HepG2 (cell line): ENCODE results near the gene XPO1. TPM values are rescaled to one million over a fixed set of nuclear protein-coding genes. Genes with fewer than 3 reads are reported as not detected.

Experiments used
- AGO2 ChIP-seq: fragments of 200-400 bp; formaldehyde crosslinking; optimal IDR thresholded peaks from 2 replicates; pipeline ENCODE3; 2017; ENCODE audit warnings: mild to moderate bottlenecking, low read depth, low read length, moderate library complexity
- DR1 ChIP-seq: sonication (generic); formaldehyde crosslinking; IDR thresholded peaks from 2 replicates; pipeline ENCODE4 v1.8.0; 2021; ENCODE audit warnings: mild to moderate bottlenecking, missing genetic modification reagents, inconsistent platforms
- MYNN ChIP-seq: sonication (generic); formaldehyde crosslinking; IDR thresholded peaks from 2 replicates; pipeline ENCODE4 v1.4.0; 2020; ENCODE audit warnings: mild to moderate bottlenecking, low read depth, missing genetic modification reagents
- NBN ChIP-seq: fragments of 450-650 bp; conservative IDR thresholded peaks from 2 replicates; pipeline ENCODE4 v1.6.1; 2017
- RARA ChIP-seq: IDR thresholded peaks from 2 replicates; pipeline ENCODE4 v1.6.1; 2016; ENCODE audit warnings: missing genetic modification reagents, missing compliant biosample characterization
- RFXAP ChIP-seq: sonication (generic); formaldehyde crosslinking; IDR thresholded peaks from 2 replicates; pipeline ENCODE4 v1.4.0; 2020; ENCODE audit warnings: missing genetic modification reagents, borderline replicate concordance
- SAP130 ChIP-seq: IDR thresholded peaks from 2 replicates; pipeline ENCODE4 v1.6.1; 2016; ENCODE audit warnings: low read depth
- ZNF569 ChIP-seq: sonication (generic); formaldehyde crosslinking; IDR thresholded peaks from 2 replicates; pipeline ENCODE4 v1.5.0; 2020; ENCODE audit warnings: mild to moderate bottlenecking, missing genetic modification reagents, moderate library complexity, borderline replicate concordance
- polyA plus RNA-seq, 8 experiments: library from polyadenylated mRNA; depleted of rRNA in 3 of 8; stranded (reverse) in 7 of 8; unstranded in 1 of 8; fragments of >200 nt; fragmentation: Illumina TruSeq in 4 of 8; extraction: Trizol in 4 of 8; gene quantifications; 2 replicates each; pipeline versions ENCODE4 v1.2.1 to v1.2.3, GENCODE V29; 2011 to 2016; ENCODE audit warnings: low read depth in 4 of 8, missing spikeins in 1 of 8, mixed read lengths in 1 of 8; ENCODE audit not compliant: insufficient read depth in 1 of 8
- total RNA-seq, 5 experiments: library from RNA; depleted of rRNA; stranded (reverse); fragments of >200 nt; fragmentation: Illumina TruSeq; extraction: Trizol; gene quantifications; 2 replicates each; pipeline ENCODE4 v1.2.3, GENCODE V29; 2016; ENCODE audit warnings: low read depth in 1 of 5
- TF ChIP-seq, protein P1 (sequence below): sonication (generic); formaldehyde crosslinking; IDR thresholded peaks from 2 replicates; pipeline ENCODE4 v1.4.0; 2020; ENCODE audit warnings: missing genetic modification reagents, borderline replicate concordance
- TF ChIP-seq, protein P2 (sequence below): fragments of 450-650 bp; IDR thresholded peaks from 2 replicates; pipeline ENCODE4 v1.6.1; 2016
- TF ChIP-seq, protein P3 (sequence below): sonication (generic); formaldehyde crosslinking; IDR thresholded peaks from 2 replicates; pipeline ENCODE4 v1.8.0; 2022; ENCODE audit warnings: mild to moderate bottlenecking, missing genetic modification reagents, moderate library complexity
- TF ChIP-seq, protein P4 (sequence below): sonication (generic); formaldehyde crosslinking; conservative IDR thresholded peaks from 2 replicates; pipeline ENCODE4 v1.8.0; 2022; ENCODE audit warnings: low read depth, missing genetic modification reagents
- TF ChIP-seq, protein P5 (sequence below): sonication (generic); formaldehyde crosslinking; IDR thresholded peaks from 2 replicates; pipeline ENCODE4 v1.8.0; 2022; ENCODE audit warnings: missing genetic modification reagents, mild to moderate bottlenecking, moderate library complexity, borderline replicate concordance
- TF ChIP-seq, protein P6 (sequence below): sonication (generic); formaldehyde crosslinking; IDR thresholded peaks from 2 replicates; pipeline ENCODE4 v1.4.0; 2020; ENCODE audit warnings: mild to moderate bottlenecking, missing genetic modification reagents

The XPO1 gene
- total and polyA plus RNA-seq, 2 of the 13 experiments (the other 11 are each of a cell fraction or from before 2014, with no cell fraction given): 67.4 to 212 TPM

DNA sequence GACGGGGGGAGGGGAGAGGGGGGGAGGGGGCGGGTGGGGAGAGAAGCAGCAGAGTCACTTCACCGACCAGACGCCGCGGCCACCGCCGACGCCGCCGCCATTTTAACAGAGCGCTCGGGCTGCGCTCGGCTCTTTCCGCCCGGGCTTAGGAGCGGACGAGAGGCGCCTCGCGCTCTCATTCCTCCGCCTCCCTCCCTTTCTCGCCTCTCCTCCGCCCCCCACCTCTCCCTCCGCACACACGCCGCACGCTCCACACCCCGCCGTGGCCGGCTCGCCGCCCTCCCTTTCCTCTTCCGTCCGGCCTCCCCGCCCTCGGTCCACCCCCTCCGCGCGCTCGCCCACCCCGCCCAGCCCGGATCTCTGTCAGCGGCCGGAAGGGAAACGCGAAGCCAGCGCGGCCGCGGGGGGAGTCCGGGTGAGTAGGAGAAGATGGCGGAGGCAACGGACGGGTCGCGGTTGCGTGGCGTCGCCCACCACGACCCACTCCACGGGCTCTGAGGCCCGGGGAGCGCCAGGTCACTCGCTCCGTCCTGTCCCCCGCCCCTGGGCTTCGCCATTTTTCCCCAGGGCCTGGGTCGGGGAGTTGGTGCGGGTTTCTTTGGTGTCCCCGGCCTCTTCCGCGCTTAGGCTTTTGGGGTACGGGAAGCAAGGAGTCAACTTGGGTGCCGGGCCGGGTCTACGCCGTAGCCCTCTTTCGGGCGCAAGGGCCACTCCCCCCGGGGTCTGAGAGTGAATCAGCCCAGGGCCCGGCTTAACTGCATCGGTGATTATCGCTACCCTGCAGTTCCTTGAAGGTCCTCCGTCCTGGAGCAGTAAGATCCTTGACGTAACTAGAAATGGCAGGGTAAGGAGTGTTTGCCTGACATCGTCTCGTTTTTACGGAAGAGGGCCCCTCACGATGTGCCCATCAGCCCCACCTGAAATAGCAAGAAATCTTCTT is 66.9 kb downstream of the XPO1 start, which contains the start of gene USP34 (continued):
- TF ChIP-seq, protein P1, sequence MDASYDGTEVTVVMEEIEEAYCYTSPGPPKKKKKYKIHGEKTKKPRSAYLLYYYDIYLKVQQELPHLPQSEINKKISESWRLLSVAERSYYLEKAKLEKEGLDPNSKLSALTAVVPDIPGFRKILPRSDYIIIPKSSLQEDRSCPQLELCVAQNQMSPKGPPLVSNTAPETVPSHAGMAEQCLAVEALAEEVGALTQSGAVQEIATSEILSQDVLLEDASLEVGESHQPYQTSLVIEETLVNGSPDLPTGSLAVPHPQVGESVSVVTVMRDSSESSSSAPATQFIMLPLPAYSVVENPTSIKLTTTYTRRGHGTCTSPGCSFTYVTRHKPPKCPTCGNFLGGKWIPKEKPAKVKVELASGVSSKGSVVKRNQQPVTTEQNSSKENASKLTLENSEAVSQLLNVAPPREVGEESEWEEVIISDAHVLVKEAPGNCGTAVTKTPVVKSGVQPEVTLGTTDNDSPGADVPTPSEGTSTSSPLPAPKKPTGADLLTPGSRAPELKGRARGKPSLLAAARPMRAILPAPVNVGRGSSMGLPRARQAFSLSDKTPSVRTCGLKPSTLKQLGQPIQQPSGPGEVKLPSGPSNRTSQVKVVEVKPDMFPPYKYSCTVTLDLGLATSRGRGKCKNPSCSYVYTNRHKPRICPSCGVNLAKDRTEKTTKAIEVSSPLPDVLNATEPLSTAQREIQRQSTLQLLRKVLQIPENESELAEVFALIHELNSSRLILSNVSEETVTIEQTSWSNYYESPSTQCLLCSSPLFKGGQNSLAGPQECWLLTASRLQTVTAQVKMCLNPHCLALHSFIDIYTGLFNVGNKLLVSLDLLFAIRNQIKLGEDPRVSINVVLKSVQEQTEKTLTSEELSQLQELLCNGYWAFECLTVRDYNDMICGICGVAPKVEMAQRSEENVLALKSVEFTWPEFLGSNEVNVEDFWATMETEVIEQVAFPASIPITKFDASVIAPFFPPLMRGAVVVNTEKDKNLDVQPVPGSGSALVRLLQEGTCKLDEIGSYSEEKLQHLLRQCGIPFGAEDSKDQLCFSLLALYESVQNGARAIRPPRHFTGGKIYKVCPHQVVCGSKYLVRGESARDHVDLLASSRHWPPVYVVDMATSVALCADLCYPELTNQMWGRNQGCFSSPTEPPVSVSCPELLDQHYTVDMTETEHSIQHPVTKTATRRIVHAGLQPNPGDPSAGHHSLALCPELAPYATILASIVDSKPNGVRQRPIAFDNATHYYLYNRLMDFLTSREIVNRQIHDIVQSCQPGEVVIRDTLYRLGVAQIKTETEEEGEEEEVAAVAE (CRISPR knock-in tag): peak; percentile 45; the same call in 1 of the 2 replicates
- TF ChIP-seq SAP130 (peak; percentile 90), ZNF569 (CRISPR knock-in tag) (peak; percentile 52; the same call in 1 of the 2 replicates), RFXAP (CRISPR knock-in tag) (peak; percentile 52; the same call in 1 of the 2 replicates), NBN (no peak), DR1 (no peak; the same call in 1 of the 2 replicates), MYNN (0 out of 2 replicates have a peak, but pooled peaks have one; percentile 58), RARA (0 out of 2 replicates have a peak, but pooled peaks have one; percentile 20), AGO2 (peak; percentile 96)
- TF ChIP-seq, protein P2, sequence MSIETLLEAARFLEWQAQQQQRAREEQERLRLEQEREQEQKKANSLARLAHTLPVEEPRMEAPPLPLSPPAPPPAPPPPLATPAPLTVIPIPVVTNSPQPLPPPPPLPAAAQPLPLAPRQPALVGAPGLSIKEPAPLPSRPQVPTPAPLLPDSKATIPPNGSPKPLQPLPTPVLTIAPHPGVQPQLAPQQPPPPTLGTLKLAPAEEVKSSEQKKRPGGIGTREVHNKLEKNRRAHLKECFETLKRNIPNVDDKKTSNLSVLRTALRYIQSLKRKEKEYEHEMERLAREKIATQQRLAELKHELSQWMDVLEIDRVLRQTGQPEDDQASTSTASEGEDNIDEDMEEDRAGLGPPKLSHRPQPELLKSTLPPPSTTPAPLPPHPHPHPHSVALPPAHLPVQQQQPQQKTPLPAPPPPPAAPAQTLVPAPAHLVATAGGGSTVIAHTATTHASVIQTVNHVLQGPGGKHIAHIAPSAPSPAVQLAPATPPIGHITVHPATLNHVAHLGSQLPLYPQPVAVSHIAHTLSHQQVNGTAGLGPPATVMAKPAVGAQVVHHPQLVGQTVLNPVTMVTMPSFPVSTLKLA: peak; percentile 54
- TF ChIP-seq, protein P3, sequence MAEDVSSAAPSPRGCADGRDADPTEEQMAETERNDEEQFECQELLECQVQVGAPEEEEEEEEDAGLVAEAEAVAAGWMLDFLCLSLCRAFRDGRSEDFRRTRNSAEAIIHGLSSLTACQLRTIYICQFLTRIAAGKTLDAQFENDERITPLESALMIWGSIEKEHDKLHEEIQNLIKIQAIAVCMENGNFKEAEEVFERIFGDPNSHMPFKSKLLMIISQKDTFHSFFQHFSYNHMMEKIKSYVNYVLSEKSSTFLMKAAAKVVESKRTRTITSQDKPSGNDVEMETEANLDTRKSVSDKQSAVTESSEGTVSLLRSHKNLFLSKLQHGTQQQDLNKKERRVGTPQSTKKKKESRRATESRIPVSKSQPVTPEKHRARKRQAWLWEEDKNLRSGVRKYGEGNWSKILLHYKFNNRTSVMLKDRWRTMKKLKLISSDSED (CRISPR knock-in tag): no peak
- TF ChIP-seq, protein P4, sequence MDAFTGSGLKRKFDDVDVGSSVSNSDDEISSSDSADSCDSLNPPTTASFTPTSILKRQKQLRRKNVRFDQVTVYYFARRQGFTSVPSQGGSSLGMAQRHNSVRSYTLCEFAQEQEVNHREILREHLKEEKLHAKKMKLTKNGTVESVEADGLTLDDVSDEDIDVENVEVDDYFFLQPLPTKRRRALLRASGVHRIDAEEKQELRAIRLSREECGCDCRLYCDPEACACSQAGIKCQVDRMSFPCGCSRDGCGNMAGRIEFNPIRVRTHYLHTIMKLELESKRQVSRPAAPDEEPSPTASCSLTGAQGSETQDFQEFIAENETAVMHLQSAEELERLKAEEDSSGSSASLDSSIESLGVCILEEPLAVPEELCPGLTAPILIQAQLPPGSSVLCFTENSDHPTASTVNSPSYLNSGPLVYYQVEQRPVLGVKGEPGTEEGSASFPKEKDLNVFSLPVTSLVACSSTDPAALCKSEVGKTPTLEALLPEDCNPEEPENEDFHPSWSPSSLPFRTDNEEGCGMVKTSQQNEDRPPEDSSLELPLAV (CRISPR knock-in tag): no peak
- TF ChIP-seq, protein P5, sequence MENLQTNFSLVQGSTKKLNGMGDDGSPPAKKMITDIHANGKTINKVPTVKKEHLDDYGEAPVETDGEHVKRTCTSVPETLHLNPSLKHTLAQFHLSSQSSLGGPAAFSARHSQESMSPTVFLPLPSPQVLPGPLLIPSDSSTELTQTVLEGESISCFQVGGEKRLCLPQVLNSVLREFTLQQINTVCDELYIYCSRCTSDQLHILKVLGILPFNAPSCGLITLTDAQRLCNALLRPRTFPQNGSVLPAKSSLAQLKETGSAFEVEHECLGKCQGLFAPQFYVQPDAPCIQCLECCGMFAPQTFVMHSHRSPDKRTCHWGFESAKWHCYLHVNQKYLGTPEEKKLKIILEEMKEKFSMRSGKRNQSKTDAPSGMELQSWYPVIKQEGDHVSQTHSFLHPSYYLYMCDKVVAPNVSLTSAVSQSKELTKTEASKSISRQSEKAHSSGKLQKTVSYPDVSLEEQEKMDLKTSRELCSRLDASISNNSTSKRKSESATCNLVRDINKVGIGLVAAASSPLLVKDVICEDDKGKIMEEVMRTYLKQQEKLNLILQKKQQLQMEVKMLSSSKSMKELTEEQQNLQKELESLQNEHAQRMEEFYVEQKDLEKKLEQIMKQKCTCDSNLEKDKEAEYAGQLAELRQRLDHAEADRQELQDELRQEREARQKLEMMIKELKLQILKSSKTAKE: peak; percentile 13; the same call in 1 of the 2 replicates
- TF ChIP-seq, protein P6, sequence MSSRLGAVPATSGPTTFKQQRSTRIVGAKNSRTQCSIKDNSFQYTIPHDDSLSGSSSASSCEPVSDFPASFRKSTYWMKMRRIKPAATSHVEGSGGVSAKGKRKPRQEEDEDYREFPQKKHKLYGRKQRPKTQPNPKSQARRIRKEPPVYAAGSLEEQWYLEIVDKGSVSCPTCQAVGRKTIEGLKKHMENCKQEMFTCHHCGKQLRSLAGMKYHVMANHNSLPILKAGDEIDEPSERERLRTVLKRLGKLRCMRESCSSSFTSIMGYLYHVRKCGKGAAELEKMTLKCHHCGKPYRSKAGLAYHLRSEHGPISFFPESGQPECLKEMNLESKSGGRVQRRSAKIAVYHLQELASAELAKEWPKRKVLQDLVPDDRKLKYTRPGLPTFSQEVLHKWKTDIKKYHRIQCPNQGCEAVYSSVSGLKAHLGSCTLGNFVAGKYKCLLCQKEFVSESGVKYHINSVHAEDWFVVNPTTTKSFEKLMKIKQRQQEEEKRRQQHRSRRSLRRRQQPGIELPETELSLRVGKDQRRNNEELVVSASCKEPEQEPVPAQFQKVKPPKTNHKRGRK (CRISPR knock-in tag): peak; percentile 36; the same call in 1 of the 2 replicates
